ENCODE measurements around the gene GPALPP1. TPM values are rescaled to one million over a fixed set of nuclear protein-coding genes. Genes with fewer than 3 reads are reported as not detected.
A peak's percentile ranks its signal among the peaks of the same experiment; 100 is the strongest.

Gene GPALPP1
- polyA plus RNA-seq, 1 of the 3 experiments (the other 2 are of a cell fraction), result 11.7 TPM

DNA sequence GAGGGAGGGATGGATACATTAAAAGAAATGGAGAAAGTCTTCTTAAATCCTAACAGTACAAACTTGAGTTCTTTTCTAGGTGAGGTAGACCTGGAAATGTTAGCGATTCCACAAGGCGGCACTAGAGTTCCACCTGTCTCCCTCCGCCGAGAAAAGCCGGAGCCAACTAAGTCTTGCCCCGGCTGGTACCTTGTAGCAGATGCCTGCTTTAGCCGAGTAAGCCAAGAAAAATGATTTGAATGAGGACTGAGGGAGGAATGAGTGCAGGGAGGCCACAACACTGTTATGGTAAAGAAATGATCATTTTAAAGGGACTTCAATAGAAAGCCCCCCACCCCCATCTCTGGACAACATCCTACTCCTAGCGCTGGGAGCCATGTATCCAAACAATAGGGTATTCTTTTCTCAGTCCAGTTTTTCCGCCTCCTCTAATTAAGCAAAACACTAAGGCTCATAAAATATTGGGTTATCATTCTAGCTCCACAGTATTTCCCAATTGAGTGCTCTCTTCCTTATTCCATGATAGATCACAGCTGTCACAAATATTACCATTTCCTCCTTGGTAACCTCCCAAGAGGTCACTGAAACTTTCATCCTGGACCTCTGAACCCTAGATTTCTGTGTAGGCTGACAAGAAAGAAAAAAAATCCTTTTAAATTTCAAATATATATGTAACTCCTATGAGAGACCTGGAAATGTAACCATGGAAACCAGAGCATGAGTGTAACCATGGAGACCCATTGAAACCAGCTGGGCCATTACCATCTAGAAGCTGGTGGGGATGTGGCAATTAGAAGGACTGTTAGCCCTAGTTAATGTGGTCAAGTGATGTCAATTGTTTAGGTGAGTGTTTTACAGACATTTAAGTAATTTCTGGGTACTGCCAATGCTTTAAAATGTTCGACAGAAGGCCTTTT is 58.3 kb downstream of the GPALPP1 start:
- no peaks in the 10 kb centered on the region for H3K36me3 ChIP-seq (replicated peaks in 1 of 2; ENCODE audit: control insufficient read depth in 1 of 2, insufficient read depth in 2 of 2, low read length in 1 of 2)
- H3F3A ChIP-seq (replicated peaks; ENCODE audit: insufficient read depth), result peaks cover 3% of the 10 kb centered on the region
- H3K9ac ChIP-seq, result peak overlapping the region; percentile 28; the same call in 1 of the 2 replicates
- DNase-seq, result peak; percentile 79
- WGBS (ENCODE audit: low lambda C conversion rate), result 25% methylated on average over 10 of the region's 10 CpGs
- H3K27me3 ChIP-seq (ENCODE audit: insufficient read depth), result no peaks in the 10 kb centered on the region
- H3K4me3 ChIP-seq (ENCODE audit: low read depth in 2 of 2, low read length in 1 of 2), result peak overlapping the region; percentile 40 to 48
- H3K9me2 ChIP-seq, result no peaks in the 10 kb centered on the region
- peak overlapping the region; percentile 95 for H2AFZ ChIP-seq (ENCODE audit: low read depth)
- CTCF ChIA-PET, result interaction anchor here (0.6 to 5.8 kb wide), 55 partner anchors 9 to 1142 kb away, joined by 3 to 78 read pairs (median 4); partner anchors contain the start of genes GTF2F2 and TPT1
- TF ChIP-seq NFIC (IDR thresholded peaks at IDR 0.05; ENCODE audit: borderline replicate concordance) (peak; percentile 41; the same call in 1 of the 2 replicates), GATA2 (CRISPR knock-in tag; IDR thresholded peaks at IDR 0.05) (no peak), SMC3 (IDR thresholded peaks at IDR 0.05; ENCODE audit: low read depth, low read length) (peak; percentile 97), RCOR1 (IDR thresholded peaks at IDR 0.05; ENCODE audit: low read length) (peak; percentile 48; the same call in 1 of the 2 replicates), JUND (IDR thresholded peaks at IDR 0.05) (no peak), RAD21 (IDR thresholded peaks at IDR 0.05; ENCODE audit: low read length) (peak; percentile 98), PBX3 (IDR thresholded peaks at IDR 0.05) (no peak), FOSL2 (IDR thresholded peaks at IDR 0.05; ENCODE audit: borderline replicate concordance, low read depth) (peak; percentile 34; the same call in 1 of the 2 replicates)
- TF ChIP-seq, protein P1, sequence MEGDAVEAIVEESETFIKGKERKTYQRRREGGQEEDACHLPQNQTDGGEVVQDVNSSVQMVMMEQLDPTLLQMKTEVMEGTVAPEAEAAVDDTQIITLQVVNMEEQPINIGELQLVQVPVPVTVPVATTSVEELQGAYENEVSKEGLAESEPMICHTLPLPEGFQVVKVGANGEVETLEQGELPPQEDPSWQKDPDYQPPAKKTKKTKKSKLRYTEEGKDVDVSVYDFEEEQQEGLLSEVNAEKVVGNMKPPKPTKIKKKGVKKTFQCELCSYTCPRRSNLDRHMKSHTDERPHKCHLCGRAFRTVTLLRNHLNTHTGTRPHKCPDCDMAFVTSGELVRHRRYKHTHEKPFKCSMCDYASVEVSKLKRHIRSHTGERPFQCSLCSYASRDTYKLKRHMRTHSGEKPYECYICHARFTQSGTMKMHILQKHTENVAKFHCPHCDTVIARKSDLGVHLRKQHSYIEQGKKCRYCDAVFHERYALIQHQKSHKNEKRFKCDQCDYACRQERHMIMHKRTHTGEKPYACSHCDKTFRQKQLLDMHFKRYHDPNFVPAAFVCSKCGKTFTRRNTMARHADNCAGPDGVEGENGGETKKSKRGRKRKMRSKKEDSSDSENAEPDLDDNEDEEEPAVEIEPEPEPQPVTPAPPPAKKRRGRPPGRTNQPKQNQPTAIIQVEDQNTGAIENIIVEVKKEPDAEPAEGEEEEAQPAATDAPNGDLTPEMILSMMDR (IDR thresholded peaks at IDR 0.05), result peak; percentile 92
- H3K4me2 ChIP-seq, result peak overlapping the region; percentile 76
- POLR2A ChIA-PET, result interaction anchor here (0.8 kb wide), 1 partner anchor 234 kb away, joined by 4 read pairs; no protein-coding TSS in a partner anchor
- H3K9me3 ChIP-seq, result no peaks in the 10 kb centered on the region
- peak overlapping the region in 1 of 2 experiments; percentile 11; a peak in 1 of 4 replicates for H3K27ac ChIP-seq (ENCODE audit: low read depth in 2 of 2, low read length in 1 of 2)
- H3K4me1 ChIP-seq (ENCODE audit: control insufficient read depth in 1 of 2, insufficient read depth in 2 of 2, low read depth in 1 of 2, low read length in 1 of 2), result peaks cover 0 to 7% of the 10 kb centered on the region in 2 experiments; a peak in 1 of 4 replicates
- H4K20me1 ChIP-seq (ENCODE audit: insufficient read depth), result no peaks in the 10 kb centered on the region
- no peaks in the 10 kb centered on the region for H3K79me2 ChIP-seq (ENCODE audit: insufficient read depth)

GRCh38 chr13:45048890-45049407 is 59.6 kb downstream of the GPALPP1 start:
- Histone ChIP-seq H2AFZ (ENCODE audit: low read depth) (no peak overlapping the region), H3K27ac (ENCODE audit: low read depth in 2 of 2, low read length in 1 of 2) (no peak overlapping the region), H3K9me2 (no peaks in the 10 kb centered on the region), H3K36me3 (replicated peaks in 1 of 2; ENCODE audit: control insufficient read depth in 1 of 2, insufficient read depth in 2 of 2, low read length in 1 of 2) (no peaks in the 10 kb centered on the region), H3K9me3 (no peaks in the 10 kb centered on the region), H3K27me3 (ENCODE audit: insufficient read depth) (no peaks in the 10 kb centered on the region), H3K4me1 (ENCODE audit: control insufficient read depth in 1 of 2, insufficient read depth in 2 of 2, low read depth in 1 of 2, low read length in 1 of 2) (peaks cover 0 to 7% of the 10 kb centered on the region in 2 experiments; a peak in 1 of 4 replicates), H3F3A (replicated peaks; ENCODE audit: insufficient read depth) (peaks cover 3% of the 10 kb centered on the region), H3K9ac (no peak overlapping the region), H3K4me3 (ENCODE audit: low read depth in 2 of 2, low read length in 1 of 2) (no peak overlapping the region), H3K4me2 (no peak overlapping the region), H3K79me2 (ENCODE audit: insufficient read depth) (no peaks in the 10 kb centered on the region), H4K20me1 (ENCODE audit: insufficient read depth) (no peaks in the 10 kb centered on the region)
- no peak for DNase-seq
- WGBS (ENCODE audit: low lambda C conversion rate), result 94% methylated on average over 6 of the region's 6 CpGs
- ChIA-PET CTCF (interaction anchor here (2.2 to 5.8 kb wide), 6 partner anchors 8 to 259 kb away, joined by 7 to 78 read pairs (median 26); partner anchors contain the start of gene GTF2F2), POLR2A (no interaction called here)
- TF ChIP-seq FOSL2 (IDR thresholded peaks at IDR 0.05; ENCODE audit: borderline replicate concordance, low read depth), result no peak
- no peak for TF ChIP-seq TEAD4 (IDR thresholded peaks at IDR 0.05; ENCODE audit: borderline replicate concordance, insufficient read depth)
- TF ChIP-seq JUND (IDR thresholded peaks at IDR 0.05), result no peak
- TF ChIP-seq FOXJ3 (CRISPR knock-in tag; IDR thresholded peaks at IDR 0.05), result no peak
- TF ChIP-seq TAF1 (IDR thresholded peaks at IDR 0.05; ENCODE audit: borderline replicate concordance, low read depth, low read length), result no peak
- no peak for TF ChIP-seq FOXM1 (IDR thresholded peaks at IDR 0.05; ENCODE audit: low read depth)
- TF ChIP-seq, protein P2, sequence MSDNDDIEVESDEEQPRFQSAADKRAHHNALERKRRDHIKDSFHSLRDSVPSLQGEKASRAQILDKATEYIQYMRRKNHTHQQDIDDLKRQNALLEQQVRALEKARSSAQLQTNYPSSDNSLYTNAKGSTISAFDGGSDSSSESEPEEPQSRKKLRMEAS (IDR thresholded peaks at IDR 0.05; ENCODE audit: low read depth), result no peak
- TF ChIP-seq SMC3 (IDR thresholded peaks at IDR 0.05; ENCODE audit: low read depth, low read length), result no peak
- no peak for TF ChIP-seq SIN3A (IDR thresholded peaks at IDR 0.05; ENCODE audit: borderline replicate concordance, low read depth, low read length)
- TF ChIP-seq USF1 (IDR thresholded peaks at IDR 0.05; ENCODE audit: borderline replicate concordance, low read depth), result no peak
- TF ChIP-seq TCF12 (IDR thresholded peaks at IDR 0.05), result no peak
- TF ChIP-seq RAD21 (IDR thresholded peaks at IDR 0.05; ENCODE audit: low read length), result no peak
- no peak for TF ChIP-seq RCOR1 (IDR thresholded peaks at IDR 0.05; ENCODE audit: low read length)
- TF ChIP-seq, protein P1 (IDR thresholded peaks at IDR 0.05), result no peak
- no peak for TF ChIP-seq MXI1 (IDR thresholded peaks at IDR 0.05; ENCODE audit: low read depth, low read length)
